ENCODE results near the gene KCNQ2.

Gene KCNQ2

DNA sequence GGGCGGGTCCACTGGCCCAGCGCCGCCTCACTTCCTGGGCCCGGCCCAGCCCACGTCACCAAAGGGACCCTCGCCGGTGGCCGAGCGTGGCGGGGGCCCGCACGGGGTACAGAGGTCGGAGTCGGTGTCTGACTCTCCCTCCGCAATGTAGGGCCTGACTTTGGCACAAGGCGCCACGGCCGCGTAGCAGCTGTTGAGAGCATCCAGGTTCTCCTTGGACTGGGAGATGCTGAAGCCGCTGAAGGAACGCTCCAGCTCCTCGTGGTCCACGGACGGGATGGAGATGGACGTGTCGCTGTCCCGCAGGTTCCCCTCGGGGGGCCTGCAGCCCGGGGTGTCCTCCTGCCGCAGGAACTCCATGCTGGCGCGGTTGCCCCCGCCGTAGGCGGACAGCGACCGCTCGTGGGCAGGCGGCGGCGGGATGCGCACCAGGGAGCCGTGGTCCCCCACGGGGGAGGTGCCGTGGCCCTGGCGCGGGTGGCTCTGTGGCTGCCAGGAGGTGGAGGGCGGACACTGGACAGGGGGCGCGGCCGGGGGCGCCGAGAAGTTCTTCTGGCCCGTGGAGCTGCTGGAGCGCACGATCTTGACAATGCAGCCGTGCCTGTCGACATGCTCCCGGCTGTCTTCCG, 65.7 kb downstream of the KCNQ2 start:
- no peak for DNase-seq
- no peak overlapping the region for H3K27ac ChIP-seq
- no peaks in the 10 kb centered on the region for H3K4me1 ChIP-seq
- no peaks in the 10 kb centered on the region for H3K36me3 ChIP-seq
- TF ChIP-seq, protein P1, sequence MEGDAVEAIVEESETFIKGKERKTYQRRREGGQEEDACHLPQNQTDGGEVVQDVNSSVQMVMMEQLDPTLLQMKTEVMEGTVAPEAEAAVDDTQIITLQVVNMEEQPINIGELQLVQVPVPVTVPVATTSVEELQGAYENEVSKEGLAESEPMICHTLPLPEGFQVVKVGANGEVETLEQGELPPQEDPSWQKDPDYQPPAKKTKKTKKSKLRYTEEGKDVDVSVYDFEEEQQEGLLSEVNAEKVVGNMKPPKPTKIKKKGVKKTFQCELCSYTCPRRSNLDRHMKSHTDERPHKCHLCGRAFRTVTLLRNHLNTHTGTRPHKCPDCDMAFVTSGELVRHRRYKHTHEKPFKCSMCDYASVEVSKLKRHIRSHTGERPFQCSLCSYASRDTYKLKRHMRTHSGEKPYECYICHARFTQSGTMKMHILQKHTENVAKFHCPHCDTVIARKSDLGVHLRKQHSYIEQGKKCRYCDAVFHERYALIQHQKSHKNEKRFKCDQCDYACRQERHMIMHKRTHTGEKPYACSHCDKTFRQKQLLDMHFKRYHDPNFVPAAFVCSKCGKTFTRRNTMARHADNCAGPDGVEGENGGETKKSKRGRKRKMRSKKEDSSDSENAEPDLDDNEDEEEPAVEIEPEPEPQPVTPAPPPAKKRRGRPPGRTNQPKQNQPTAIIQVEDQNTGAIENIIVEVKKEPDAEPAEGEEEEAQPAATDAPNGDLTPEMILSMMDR (IDR thresholded peaks at IDR 0.05): no peak
- intact Hi-C loops (cut with DNase I; ENCODE audit: low total_unique reads): no loop called here
- no peak overlapping the region for H3K4me3 ChIP-seq
- peaks cover 0 to 68% of the 10 kb centered on the region in 2 donors for H3K27me3 ChIP-seq
- H3K9me3 ChIP-seq: no peaks in the 10 kb centered on the region

DNA sequence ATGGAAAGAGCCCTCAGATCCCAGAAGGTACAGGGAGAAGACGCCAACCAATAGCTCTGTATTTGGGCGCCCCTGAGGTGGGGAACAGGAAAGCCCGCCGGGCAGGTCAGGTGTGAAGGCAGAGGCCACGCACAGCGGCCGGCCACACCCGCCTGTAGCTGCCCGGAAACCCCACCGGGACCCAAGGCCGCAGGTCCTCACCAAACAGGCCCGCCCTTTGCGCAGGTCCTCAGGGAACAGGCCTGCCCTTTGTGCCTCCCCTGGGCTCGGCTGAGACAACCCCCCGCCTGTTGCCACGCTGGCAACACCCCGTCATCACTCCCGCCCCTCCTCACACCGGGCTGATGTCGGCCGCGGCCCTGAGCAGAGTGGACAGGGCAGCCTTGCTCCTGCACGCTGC, 66.4 kb downstream of the KCNQ2 start:
- Histone ChIP-seq H3K27me3 (peaks cover 0 to 66% of the 10 kb centered on the region in 2 donors), H3K4me3 (no peak overlapping the region), H3K4me1 (no peaks in the 10 kb centered on the region), H3K36me3 (no peaks in the 10 kb centered on the region), H3K27ac (no peak overlapping the region), H3K9me3 (no peaks in the 10 kb centered on the region)
- DNase-seq: no peak
- intact Hi-C loops (cut with DNase I; ENCODE audit: low total_unique reads): no loop called here
- TF ChIP-seq, protein P1 (IDR thresholded peaks at IDR 0.05): no peak

DNA sequence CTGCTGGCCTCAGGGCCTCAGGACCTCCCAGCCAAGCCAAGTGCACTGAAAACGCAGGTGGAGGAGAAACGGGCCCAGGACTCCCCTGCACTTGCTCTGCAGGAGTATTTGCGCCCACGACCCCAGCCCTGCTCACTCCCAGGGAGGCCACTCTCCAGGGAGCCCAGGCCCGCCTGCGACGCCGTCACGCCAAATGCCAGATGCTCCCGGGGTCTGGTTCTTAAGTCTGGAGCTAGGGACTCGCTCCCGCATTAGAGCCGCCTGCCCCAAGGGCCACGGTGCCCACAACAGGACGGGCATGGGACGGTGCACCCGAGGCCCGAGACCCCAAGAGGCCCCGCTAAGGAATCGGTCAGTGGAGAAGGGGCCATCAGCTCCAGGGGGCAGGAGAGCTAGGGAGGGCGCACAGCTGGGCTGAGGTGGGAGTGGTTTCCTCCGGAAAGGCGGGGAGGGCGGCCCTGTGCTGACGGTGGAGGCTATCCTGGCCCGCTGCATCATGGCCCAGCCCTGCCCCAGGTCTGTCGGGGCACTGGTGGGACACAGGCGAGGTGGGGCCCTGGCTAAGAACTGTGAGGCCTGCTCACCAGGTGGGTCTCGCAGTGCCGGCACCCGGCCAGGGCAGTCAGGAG, 67.2 kb downstream of the KCNQ2 start:
- DNase-seq: no peak
- Histone ChIP-seq H3K36me3 (no peaks in the 10 kb centered on the region), H3K4me1 (no peaks in the 10 kb centered on the region), H3K27me3 (peaks cover 0 to 64% of the 10 kb centered on the region in 2 donors), H3K9me3 (no peaks in the 10 kb centered on the region), H3K4me3 (no peak overlapping the region), H3K27ac (no peak overlapping the region)
- intact Hi-C loops (cut with DNase I; ENCODE audit: low total_unique reads): no loop called here
- TF ChIP-seq, protein P1 (IDR thresholded peaks at IDR 0.05): no peak

DNA sequence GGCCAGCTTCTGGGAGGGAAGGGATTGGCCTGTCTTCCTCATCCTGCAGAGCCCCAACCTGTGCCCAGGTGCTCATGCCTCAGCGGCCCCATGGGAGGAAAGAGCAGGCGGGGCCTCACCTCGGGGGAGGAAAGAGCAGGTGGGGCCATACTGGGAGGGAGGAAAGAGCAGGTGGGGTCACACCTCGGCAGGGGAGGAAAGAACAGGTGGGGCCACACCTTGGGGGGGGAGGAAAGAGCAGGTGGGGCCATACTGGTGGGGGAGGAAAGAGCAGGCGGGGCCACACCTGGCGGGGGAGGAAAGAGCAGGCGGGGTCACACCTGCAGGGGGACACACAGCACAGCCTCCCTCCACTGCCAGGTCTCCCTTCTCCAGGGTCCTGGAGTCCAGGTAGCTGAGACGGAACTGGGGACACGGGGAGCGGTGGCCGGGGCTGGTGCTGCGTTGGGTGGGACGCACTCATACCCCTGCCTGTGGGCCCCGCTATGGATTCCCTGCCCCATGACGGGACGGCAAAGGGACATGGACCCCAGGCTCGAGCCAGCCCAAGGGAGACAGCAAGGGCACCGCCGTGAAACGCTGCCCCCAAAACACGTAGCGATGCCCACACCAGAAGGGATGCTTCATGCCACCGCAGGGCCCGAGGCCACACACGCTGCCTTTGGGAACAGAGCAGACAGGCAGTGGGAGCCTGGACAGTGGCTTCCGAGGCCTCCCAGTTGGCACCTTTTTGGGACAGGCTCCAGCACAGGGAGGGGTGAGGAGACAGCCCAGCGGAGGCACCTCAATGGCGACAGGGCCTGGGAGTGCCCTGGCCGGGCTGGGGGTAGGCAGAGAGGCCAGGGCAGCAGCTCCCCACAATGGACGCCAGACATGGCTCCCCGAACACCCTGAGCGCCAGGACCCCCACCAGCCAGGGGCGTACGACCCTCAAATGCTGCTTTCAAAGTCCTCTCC, 68.0 kb downstream of the KCNQ2 start:
- DNase-seq: no peak
- no peaks in the 10 kb centered on the region for H3K36me3 ChIP-seq
- no peak overlapping the region for H3K4me3 ChIP-seq
- H3K27ac ChIP-seq: no peak overlapping the region
- intact Hi-C loops (cut with DNase I; ENCODE audit: low total_unique reads): no loop called here
- H3K9me3 ChIP-seq: no peaks in the 10 kb centered on the region
- no peaks in the 10 kb centered on the region for H3K4me1 ChIP-seq
- TF ChIP-seq, protein P1 (IDR thresholded peaks at IDR 0.05): no peak
- peaks cover 0 to 60% of the 10 kb centered on the region in 2 donors for H3K27me3 ChIP-seq

DNA sequence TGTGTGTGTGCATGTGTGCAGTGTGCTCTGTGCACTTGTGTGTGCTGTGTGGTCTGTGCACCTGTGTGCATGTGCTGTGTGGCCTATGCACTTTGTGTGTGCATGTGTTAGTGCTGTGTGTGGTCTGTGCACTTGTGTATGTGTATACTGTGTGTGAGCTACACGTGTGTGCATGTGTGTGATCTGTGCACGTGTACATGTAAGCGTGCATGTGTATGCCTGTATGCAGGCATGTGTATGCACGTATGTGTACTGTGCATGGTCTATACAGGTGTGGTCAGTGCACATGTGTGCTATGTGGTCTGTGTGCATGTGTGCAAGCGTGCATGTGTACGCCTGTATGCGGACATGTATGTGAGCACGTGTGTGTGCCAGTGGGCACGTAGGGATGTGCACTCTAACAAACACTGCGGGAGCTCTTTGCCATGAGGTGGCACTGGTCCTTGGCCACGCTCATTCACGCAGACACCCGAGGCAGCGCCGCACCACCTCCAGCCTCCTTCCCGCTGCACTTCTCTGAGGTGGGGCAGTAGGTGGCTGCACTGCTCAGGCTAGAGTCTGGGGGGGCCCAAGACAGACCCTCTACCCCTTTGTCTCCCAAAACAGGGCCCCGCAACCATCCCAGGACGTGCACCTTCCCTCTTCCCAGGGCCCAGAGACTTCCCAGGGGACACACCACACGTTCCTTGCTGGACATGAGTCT, 68.9 kb downstream of the KCNQ2 start:
- Histone ChIP-seq H3K9me3 (no peaks in the 10 kb centered on the region), H3K27ac (no peak overlapping the region), H3K27me3 (peaks cover 0 to 61% of the 10 kb centered on the region in 2 donors), H3K4me1 (no peaks in the 10 kb centered on the region), H3K4me3 (no peak overlapping the region), H3K36me3 (no peaks in the 10 kb centered on the region)
- intact Hi-C loops (cut with DNase I; ENCODE audit: low total_unique reads): no loop called here
- DNase-seq: no peak
- TF ChIP-seq, protein P1 (IDR thresholded peaks at IDR 0.05): no peak
